KMS-11 (cell line): ENCODE results near the gene HINFP.

Experiments
- H2AFZ ChIP-seq: fragments of 200-600 bp; sonication (generic); 2 replicates; pipeline ENCODE4 v1.6.1; 2016; ENCODE audit warnings: antibody characterized with exemption, mixed run types, low read depth
- H3K27ac ChIP-seq: fragments of 200-600 bp; sonication (generic); 2 replicates; pipeline ENCODE4 v1.6.1; 2016; ENCODE audit warnings: mild to moderate bottlenecking, mixed run types
- H3K27me3 ChIP-seq: fragments of 200-600 bp; sonication (generic); 2 replicates; pipeline ENCODE4 v1.6.1; 2017; ENCODE audit warnings: mild to moderate bottlenecking, low read depth, mixed run types, moderate library complexity; ENCODE audit not compliant: insufficient read depth
- H3K36me3 ChIP-seq: fragments of 200-600 bp; sonication (generic); 2 replicates; pipeline ENCODE4 v1.6.1; 2017; ENCODE audit warnings: mild to moderate bottlenecking, mixed run types; ENCODE audit not compliant: insufficient read depth
- H3K4me1 ChIP-seq: fragments of 200-600 bp; sonication (generic); 2 replicates; pipeline ENCODE4 v1.6.1; 2016; ENCODE audit warnings: mild to moderate bottlenecking, low read depth, mixed run types; ENCODE audit not compliant: poor library complexity, severe bottlenecking
- H3K4me2 ChIP-seq: fragments of 200-600 bp; sonication (generic); 2 replicates; pipeline ENCODE4 v1.7.0; 2016; ENCODE audit warnings: mild to moderate bottlenecking, mixed run types
- H3K4me3 ChIP-seq: fragments of 200-600 bp; sonication (generic); IDR thresholded peaks from 2 replicates; pipeline ENCODE4 v1.6.1; 2017; ENCODE audit warnings: low read depth, low read length, mixed read lengths; ENCODE audit not compliant: insufficient read depth
- H3K79me2 ChIP-seq: fragments of 200-600 bp; sonication (generic); 2 replicates; pipeline ENCODE4 v1.6.1; 2016; ENCODE audit warnings: low read depth, mixed run types; ENCODE audit not compliant: insufficient read depth
- H3K9ac ChIP-seq: fragments of 200-600 bp; sonication (generic); 2 replicates; pipeline ENCODE4 v1.6.1; 2016; ENCODE audit warnings: mild to moderate bottlenecking, mixed run types
- H4K20me1 ChIP-seq: fragments of 200-600 bp; sonication (generic); 2 replicates; pipeline ENCODE4 v1.6.1; 2016; ENCODE audit warnings: mild to moderate bottlenecking, mixed run types; ENCODE audit not compliant: insufficient read depth
- TF ChIP-seq, protein P1 (sequence below): fragments of 200-600 bp; sonication (generic); conservative IDR thresholded peaks from 2 replicates; pipeline ENCODE4 v1.6.1; 2017; ENCODE audit warnings: low read depth, mild to moderate bottlenecking, antibody characterized with exemption, low read length, moderate library complexity, mixed read lengths

HINFP gene

DNA sequence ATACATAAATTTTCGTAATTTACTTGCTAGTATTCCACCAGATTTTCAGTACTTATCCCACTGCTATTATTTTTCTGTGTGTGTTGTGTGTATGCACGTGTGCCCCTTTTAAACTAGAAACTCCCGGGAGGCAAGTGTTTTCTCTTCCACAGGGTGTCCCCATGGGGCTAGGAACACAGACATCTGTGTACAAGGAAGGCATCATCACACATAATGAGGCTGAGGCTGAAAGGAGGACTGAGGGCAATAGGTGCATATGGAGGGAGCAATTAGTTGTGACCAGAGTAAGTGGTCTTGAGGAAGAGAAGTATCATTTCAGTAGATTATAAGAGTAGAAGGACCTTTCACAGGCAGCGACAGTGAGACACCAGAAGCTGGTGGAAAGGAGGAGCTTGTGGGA is 17.6 kb upstream of the HINFP start:
- Histone ChIP-seq H3K27ac (no peak overlapping the region), H3K4me1 (peaks cover 45% of the 10 kb centered on the region), H3K9ac (no peak overlapping the region), H2AFZ (no peak overlapping the region), H3K79me2 (peaks cover 28% of the 10 kb centered on the region), H4K20me1 (no peaks in the 10 kb centered on the region), H3K36me3 (no peaks in the 10 kb centered on the region), H3K27me3 (no peaks in the 10 kb centered on the region), H3K4me2 (no peak overlapping the region), H3K4me3 (no peak overlapping the region)
- TF ChIP-seq, protein P1, sequence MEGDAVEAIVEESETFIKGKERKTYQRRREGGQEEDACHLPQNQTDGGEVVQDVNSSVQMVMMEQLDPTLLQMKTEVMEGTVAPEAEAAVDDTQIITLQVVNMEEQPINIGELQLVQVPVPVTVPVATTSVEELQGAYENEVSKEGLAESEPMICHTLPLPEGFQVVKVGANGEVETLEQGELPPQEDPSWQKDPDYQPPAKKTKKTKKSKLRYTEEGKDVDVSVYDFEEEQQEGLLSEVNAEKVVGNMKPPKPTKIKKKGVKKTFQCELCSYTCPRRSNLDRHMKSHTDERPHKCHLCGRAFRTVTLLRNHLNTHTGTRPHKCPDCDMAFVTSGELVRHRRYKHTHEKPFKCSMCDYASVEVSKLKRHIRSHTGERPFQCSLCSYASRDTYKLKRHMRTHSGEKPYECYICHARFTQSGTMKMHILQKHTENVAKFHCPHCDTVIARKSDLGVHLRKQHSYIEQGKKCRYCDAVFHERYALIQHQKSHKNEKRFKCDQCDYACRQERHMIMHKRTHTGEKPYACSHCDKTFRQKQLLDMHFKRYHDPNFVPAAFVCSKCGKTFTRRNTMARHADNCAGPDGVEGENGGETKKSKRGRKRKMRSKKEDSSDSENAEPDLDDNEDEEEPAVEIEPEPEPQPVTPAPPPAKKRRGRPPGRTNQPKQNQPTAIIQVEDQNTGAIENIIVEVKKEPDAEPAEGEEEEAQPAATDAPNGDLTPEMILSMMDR = no peak

DNA sequence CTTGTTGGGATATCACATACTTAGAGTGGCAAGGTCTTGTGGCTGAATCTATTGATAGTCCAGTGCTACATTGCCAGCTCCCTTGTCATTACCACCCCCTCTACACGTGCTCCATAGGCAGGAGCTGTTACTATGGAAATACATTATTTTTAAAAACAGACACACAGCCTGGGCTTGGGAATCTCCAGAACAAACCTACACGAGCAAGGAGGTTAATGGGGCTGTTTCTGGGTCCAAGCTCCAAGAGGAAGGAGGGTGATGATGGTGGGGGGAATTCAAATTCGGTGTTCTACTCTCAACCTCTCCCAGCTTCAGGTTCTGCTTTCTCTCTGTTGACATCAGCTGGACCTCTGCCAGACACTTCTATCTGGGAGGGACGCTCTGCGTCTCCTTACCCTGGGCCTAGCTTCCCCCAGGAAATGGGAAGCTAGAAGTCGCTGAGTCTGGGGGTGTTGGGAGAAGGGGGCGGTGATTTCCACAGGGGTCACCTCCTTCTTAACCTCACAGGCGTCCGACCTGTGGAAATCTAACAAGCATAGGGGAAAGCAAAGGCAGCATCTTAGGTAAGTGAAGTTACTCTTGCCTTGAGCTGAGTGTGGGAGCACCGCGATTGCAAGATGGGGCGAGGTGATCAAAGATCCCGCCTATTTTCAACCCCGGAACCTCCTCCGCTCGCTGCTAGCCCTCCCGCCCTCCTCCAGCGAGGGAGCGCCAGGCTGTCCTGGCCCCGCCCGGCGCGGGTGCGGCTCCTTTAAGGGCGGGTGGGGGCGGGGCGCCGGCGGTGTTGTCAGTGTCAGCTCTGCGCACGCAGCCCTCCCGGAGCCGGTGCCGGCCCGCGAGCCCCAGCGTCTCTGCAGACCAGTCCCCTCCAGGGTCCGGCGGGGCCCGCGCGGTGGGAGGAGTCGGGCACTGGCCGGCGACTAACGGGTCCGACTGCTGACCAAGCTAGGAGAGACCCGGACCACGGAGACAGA is 14.5 kb upstream of the HINFP start, which contains the start of gene C2CD2L:
TSS of gene C2CD2L (plus strand) at position 781 of the 974 bp plus-strand sequence. CDS start 398 bp downstream, outside the sequence.
- H3K27ac ChIP-seq = peak within 1 kb of the TSS; percentile 76
- peak within 1 kb of the TSS; percentile 61 for H3K9ac ChIP-seq
- peak within 1 kb of the TSS; percentile 59; the same call in 1 of the 2 replicates for H2AFZ ChIP-seq
- H3K79me2 ChIP-seq = peaks cover 16% of the 10 kb centered on the region
- peak within 1 kb of the TSS; percentile 93 for H3K4me2 ChIP-seq
- H4K20me1 ChIP-seq = no peaks in the 10 kb centered on the region
- H3K36me3 ChIP-seq = no peaks in the 10 kb centered on the region
- H3K4me1 ChIP-seq = peaks cover 41% of the 10 kb centered on the region
- no peak within 1 kb of the TSS for H3K4me3 ChIP-seq
- H3K27me3 ChIP-seq = no peaks in the 10 kb centered on the region
- TF ChIP-seq, protein P1 = no peak

DNA sequence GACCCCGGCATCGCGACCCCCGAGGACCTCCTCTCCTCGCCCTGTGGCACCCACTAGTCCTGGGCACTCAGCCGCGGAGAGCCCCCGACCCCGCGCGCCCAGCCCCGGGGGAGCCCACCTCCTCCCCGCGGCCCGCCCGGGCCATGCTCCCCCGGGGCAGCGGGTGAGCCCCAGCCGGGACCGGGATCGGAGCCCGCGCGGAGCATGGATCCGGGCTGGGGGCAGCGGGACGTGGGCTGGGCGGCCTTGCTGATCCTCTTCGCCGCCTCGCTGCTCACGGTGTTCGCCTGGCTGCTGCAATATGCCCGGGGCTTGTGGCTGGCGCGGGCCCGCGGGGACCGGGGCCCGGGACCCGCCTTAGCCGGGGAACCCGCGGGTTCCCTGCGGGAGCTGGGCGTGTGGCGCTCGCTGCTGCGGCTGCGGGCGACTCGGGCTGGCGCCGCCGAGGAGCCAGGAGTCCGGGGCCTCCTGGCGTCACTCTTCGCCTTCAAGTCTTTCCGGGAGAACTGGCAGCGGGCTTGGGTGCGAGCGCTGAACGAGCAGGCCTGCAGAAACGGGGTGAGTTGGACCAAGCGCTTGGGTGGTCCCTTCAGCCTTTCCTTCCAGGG is 13.7 kb upstream of the HINFP start:
- TF ChIP-seq, protein P1 = no peak

DNA sequence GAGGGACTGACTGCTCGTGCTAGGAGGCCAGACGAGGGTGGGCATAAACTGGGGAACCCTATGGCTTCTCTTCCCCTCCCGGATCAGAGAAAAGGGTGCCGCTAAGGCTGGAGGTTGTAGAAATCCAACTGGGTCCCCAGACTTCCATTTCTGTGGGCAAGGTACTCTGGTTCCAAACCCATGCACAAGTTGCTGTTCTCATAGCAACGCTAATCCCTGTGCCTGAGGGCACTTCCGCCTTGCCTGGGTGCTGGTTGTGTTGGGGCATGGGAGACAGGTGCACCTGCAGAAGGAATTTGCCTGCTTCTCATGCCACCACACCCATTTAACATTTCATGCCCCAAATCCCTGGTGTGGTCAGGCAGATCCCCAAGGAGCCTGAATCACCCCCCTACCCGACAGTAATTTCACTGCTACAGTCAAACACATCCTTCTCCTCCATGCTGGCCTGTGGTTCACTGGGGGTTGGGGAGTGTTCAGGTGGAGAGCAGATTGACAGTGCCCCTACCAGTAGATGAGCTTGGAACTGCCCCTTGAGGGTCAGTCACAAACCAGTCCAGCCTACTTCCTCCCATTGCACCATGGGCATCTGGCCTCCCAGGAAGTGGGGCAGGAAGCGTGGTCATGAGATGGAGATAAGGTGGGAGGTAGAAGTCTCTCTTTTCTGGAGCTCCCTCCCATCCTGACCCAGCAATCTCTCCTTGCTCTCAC is 13.1 kb upstream of the HINFP start:
- H3K4me3 ChIP-seq = no peak overlapping the region
- H2AFZ ChIP-seq = peak overlapping the region; percentile 29; the same call in 1 of the 2 replicates
- peaks cover 16% of the 10 kb centered on the region for H3K79me2 ChIP-seq
- H3K27ac ChIP-seq = peak overlapping the region; percentile 41
- H3K36me3 ChIP-seq = no peaks in the 10 kb centered on the region
- H3K9ac ChIP-seq = peak overlapping the region; percentile 61; the same call in 1 of the 2 replicates
- H4K20me1 ChIP-seq = no peaks in the 10 kb centered on the region
- peaks cover 35% of the 10 kb centered on the region for H3K4me1 ChIP-seq
- H3K4me2 ChIP-seq = peak overlapping the region; percentile 77
- TF ChIP-seq, protein P1 = no peak
- H3K27me3 ChIP-seq = no peaks in the 10 kb centered on the region

More for the DNA sequence above, 13.7 kb upstream of the HINFP start:
- no peak overlapping the region for H3K4me3 ChIP-seq
- peaks cover 16% of the 10 kb centered on the region for H3K79me2 ChIP-seq
- H4K20me1 ChIP-seq = no peaks in the 10 kb centered on the region
- H2AFZ ChIP-seq = peak overlapping the region; percentile 29; the same call in 1 of the 2 replicates
- peak overlapping the region; percentile 77 for H3K4me2 ChIP-seq
- H3K36me3 ChIP-seq = no peaks in the 10 kb centered on the region
- no peaks in the 10 kb centered on the region for H3K27me3 ChIP-seq
- H3K4me1 ChIP-seq = peaks cover 41% of the 10 kb centered on the region
- H3K27ac ChIP-seq = peak overlapping the region; percentile 41
- peak overlapping the region; percentile 61 for H3K9ac ChIP-seq
